HG03060 (cell line): Measurements from ENCODE around the gene BPIFB4.
"Not testable (repeated sequence)": the region's sequence is repeated elsewhere in the genome, so short reads cannot be mapped to it uniquely, and the experiment has no call there.

Experiments
- ATAC-seq: cut with Tn5 transposase; IDR thresholded peaks from one replicate; pipeline ENCODE4 v1.9.1; 2021; ENCODE audit warnings: low read depth, moderate number of reproducible peaks; ENCODE audit not compliant: unreplicated experiment

Gene BPIFB4

DNA sequence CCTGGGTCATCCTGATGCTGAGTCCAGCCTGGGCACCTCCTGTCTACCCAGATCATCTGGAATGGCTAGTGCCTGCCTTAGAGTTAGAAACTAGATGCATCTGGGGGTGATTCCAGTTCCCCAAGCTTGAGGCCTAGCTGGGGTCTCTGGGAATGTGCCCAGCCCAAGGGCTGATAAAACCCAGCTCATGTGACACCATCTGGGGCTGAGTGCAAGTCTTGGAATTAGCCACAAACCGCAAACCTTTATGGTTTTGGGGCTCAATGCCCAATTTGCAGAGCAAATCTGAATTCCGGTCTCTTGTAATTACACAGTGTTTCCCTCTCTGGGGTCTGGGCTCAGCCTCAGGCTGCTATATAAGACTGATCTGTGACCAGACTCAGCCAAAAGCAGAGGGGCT is at the start of gene BPIFB4:
Gene BPIFB4, plus strand, starts transcription at position 385 of the 400 bp plus-strand sequence. CDS start 1,884 bp downstream, outside the sequence.
- ATAC-seq, result no peak

DNA sequence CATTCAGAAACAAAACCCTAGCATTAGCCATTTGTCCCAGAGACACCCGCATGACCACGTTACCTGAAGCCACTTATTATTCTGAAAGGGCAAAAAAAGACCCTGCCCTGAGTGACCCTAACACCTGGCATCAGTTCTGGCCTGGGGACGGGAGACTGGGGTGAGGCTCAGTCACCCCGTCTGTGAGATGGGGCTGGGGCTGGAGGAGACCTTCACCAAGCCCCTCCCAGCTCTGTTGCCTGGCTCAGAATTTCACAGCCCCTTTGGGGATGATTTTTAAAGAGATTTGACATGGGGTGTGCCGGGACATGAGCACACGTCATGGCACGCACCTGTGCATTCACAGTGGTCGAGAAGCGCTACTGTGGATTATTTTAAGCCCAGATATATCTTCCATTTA is 49.4 kb upstream of the BPIFB4 start:
- no peak for ATAC-seq

DNA sequence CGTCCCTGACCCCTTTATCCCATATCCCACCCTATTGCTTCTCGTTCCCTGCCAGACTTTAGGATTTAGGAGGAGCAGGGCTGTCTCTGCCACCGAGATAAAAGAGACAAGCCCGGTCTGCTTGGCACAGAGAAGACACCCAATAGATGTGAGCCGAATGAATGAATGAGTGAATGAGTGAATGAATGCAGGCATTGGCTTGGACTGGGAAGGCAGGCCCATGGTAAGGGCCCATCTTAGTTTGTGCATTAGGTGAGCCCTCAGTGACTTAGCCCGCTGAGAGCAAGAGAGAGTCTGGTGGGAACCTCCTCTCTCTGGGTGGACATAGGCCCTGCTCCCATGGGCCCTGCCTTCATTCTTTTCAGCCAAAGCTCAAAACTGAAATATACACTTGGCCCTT is 48.9 kb upstream of the BPIFB4 start:
- ATAC-seq, result no peak

DNA sequence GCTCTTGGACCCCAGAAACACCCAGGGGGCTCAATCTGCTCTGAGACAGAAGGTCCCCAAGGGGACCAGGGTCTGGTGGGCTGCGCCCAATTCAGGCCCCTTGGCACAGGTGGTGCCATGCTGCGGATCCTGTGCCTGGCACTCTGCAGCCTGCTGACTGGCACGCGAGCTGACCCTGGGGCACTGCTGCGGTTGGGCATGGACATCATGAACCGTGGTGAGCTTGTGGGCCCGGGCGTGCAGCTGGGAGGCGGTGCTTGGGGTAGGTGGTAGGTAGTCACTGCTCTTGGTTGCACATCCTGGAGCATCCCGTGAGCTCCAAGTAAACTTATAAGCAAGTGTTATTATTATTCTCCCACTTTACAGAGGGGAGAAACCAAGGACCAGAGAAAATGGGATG is 47.9 kb upstream of the BPIFB4 start, which contains the start of gene BPIFB6:
Gene BPIFB6, plus strand, starts transcription at position 118 of the 400 bp plus-strand sequence. Its CDS starts 0 bp downstream, at position 118.
- no peak for ATAC-seq

DNA sequence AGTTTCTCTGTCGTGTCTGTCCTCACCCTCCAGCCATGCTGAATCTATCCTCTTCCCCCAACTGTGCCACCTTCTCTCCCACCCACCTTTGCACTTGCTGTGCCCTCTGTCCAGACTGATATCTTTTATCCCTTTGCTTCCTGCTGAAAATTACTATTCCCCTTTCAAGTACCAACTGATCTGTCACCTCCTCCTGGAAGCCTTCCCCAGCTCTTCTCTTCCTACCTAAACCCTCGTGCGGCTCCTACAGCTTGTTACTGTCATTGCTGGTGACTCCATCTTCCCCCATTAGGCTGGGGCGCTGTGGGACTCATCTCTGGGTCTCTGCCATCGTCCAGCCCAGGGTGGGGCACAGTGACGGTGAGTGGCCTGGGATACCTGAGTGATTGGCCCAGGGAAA is 46.9 kb upstream of the BPIFB4 start:
- ATAC-seq, result no peak

DNA sequence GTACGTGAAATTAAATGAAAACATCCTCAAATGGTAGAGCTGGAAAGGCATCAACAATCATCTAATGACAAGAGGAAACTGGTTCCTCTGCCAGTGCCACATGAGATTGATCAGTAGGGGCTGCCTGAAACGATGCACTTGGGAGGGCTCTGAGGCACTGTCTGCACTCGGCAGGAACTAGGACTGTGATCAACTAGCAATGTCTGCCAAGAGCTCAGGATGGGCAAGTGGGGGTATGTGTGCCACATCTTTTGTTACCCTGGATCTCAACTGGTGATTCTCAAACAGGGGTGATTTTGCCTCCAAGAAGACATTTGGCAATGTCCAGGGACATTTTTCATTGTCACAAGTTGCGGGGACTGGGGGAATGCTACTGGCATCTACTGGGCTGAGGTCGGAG is 46.1 kb upstream of the BPIFB4 start:
- no peak for ATAC-seq

GRCh38 chr20:33034115-33034514 is 45.3 kb upstream of the BPIFB4 start:
- ATAC-seq, result no peak

- no peak for ATAC-seq
These were observed 44.4 kb upstream of the BPIFB4 start for GRCh38 chr20:33034901-33035492.

GRCh38 chr20:33037456-33037855 is 42.0 kb upstream of the BPIFB4 start:
- ATAC-seq, result no peak

- no peak for ATAC-seq
These were observed 41.2 kb upstream of the BPIFB4 start for GRCh38 chr20:33038243-33038642.

GRCh38 chr20:33042430-33042829 is 37.0 kb upstream of the BPIFB4 start:
- no peak for ATAC-seq

GRCh38 chr20:33042983-33043730 is 36.3 kb upstream of the BPIFB4 start:
- no peak for ATAC-seq

DNA sequence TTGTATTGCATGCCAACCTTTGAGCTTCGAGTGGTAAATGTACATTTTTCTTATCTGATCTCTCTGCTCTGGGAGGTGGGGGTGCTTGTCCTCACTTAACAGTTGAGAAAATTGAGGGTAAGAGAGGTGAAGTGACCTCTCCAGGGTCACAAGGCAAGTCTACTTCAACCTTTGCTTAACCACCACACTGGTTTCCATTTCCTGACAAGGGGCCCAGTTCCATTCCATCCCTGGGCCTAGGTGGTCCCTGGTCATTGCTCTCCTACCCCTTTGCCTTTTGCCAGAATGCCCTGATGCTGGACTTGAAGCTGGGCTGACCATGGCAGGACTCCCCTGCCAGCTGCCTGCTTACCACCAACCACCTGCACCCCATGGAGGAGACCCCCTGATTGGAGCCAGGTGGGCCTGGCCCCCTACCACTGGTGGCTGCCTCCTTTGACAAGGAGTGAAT is 35.7 kb upstream of the BPIFB4 start:
- no peak for ATAC-seq

GRCh38 chr20:33045129-33045721 is 34.2 kb upstream of the BPIFB4 start:
- not testable (repeated sequence) for ATAC-seq

GRCh38 chr20:33046412-33046811 is 33.0 kb upstream of the BPIFB4 start:
- ATAC-seq, result no peak

- ATAC-seq, result no peak
These were observed 28.1 kb upstream of the BPIFB4 start for GRCh38 chr20:33051333-33051732.

DNA sequence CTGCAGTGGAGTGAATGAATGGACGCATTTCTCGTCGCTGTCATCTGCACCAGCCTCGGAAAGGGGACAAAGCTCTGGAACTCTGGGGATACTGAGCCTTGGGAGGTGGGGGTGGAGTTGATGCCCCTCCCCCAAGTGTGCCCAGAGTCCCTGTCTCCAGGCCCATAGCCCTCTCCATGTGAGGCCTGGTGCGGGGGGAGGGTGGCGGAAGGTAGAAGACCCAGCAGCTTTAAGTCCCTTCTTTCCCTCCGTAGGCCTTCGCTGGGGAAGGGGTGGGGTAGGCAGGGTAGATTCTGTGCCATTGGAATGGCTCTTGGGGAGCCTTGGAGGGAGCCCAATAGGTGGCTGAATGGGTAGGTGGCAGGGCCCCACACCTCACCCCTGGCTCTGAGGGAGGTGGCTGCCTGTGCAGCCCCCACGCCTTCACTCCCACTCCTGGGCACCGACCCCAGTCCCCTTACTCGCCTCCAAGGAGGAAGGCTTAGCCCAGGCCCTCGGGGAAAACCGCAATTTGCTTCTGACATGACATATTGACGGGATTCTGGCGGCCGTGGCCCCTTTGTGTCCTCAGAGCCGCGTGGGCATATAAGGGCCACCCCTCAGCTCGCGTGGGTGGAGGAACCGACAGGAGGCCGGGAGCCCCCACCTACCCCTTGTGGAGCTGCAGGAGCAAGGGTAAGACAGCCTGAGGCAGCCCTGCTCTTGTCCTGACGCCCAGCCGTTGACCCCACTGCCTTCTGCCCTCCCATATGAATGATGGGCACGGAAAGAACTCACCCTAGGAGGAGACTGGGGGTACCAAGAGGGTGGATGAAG is 25.9 kb upstream of the BPIFB4 start, which contains the start of gene BPIFB3:
Gene BPIFB3, plus strand, starts transcription at position 613 of the 816 bp plus-strand sequence. CDS start 1,533 bp downstream, outside the sequence.
- no peak for ATAC-seq

DNA sequence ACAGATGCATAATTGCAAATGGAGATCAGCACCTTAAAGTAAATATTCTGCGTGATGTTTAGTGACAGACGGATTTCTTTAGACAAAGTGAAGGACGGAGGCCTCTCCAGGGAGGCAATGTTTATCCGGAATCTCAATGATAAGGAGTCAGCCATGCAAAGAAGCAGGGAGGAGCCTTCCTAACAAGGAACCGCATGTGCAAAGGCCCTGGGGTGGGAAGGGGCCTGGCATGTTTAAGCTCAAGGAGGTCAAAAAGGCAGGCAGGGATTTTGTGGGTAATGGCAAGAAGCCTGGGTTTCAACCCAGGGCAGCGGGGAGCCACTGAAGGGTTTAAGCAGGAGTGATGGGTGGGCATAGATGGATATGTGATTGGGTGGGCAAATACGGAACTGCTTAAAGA is 25.1 kb upstream of the BPIFB4 start:
- ATAC-seq, result no peak

- no peak for ATAC-seq
These were observed 24.7 kb upstream of the BPIFB4 start for GRCh38 chr20:33054791-33055190.

GRCh38 chr20:33059136-33059535 is 20.3 kb upstream of the BPIFB4 start:
- ATAC-seq, result no peak
